OCI-LY7 (cell line): Measurements from ENCODE around the gene FAM13A. TPM values are rescaled to one million over a fixed set of nuclear protein-coding genes. Genes with fewer than 3 reads are reported as not detected.

Source experiments
- BruUV-seq: library from RNA; stranded (reverse); fragments of 400-500 nt; replicated peaks from 2 replicates; lab custom pipeline; 2021; lab: Mats Ljungman, UMichigan
- CTCF ChIA-PET: fragments of 300-600 bp; sonication (Branson Sonifier 250); formaldehyde crosslinking; loops from one replicate; lab custom pipeline; 2022; ENCODE audit warnings: antibody characterized with exemption; ENCODE audit not compliant: unreplicated experiment; lab: Charles Lee
- POLR2A ChIA-PET: fragments of 300-600 bp; sonication (Branson Sonifier 250); formaldehyde crosslinking; loops from one replicate; lab custom pipeline; 2022; ENCODE audit warnings: antibody characterized with exemption; lab: Charles Lee
- DNase-seq: peaks from one replicate; pipeline ENCODE4 v3.0.0-alpha.2; 2015; ENCODE audit warnings: low spot score
- H2AFZ ChIP-seq: fragments of 200-600 bp; sonication (generic), shearing (Covaris generic); 2 replicates; pipeline ENCODE4 v1.6.1; 2014; ENCODE audit warnings: mild to moderate bottlenecking, antibody characterized with exemption, low read length, moderate library complexity
- H3K27ac ChIP-seq: fragments of 200-600 bp; sonication (generic); 2 replicates; pipeline ENCODE4 v1.5.1; 2014; ENCODE audit warnings: mixed run types, low read depth, mild to moderate bottlenecking, moderate library complexity, low read length, inconsistent platforms; ENCODE audit not compliant: poor library complexity, severe bottlenecking
- H3K36me3 ChIP-seq: fragments of 200-600 bp; sonication (generic); 2 replicates; pipeline ENCODE4 v1.6.1; 2014; ENCODE audit warnings: mild to moderate bottlenecking, antibody characterized with exemption, low read length, moderate library complexity, mixed read lengths; ENCODE audit not compliant: insufficient read depth
- H3K4me1 ChIP-seq: fragments of 200-600 bp; sonication (generic); 2 replicates; pipeline ENCODE4 v1.5.1; 2014; ENCODE audit warnings: mild to moderate bottlenecking, low read length; ENCODE audit not compliant: insufficient read depth, poor library complexity, severe bottlenecking
- H3K4me2 ChIP-seq: fragments of 200-600 bp; sonication (generic); 2 replicates; pipeline ENCODE4 v1.6.1; 2014; ENCODE audit warnings: mild to moderate bottlenecking, low read length
- H3K4me3 ChIP-seq: fragments of 200-600 bp; sonication (generic); 2 replicates; pipeline ENCODE4 v1.5.1; 2014; ENCODE audit warnings: mild to moderate bottlenecking, low read depth, low read length; ENCODE audit not compliant: poor library complexity, severe bottlenecking
- H3K79me2 ChIP-seq: fragments of 200-600 bp; sonication (generic); 2 replicates; pipeline ENCODE4 v1.6.1; 2016; ENCODE audit warnings: low read depth, mild to moderate bottlenecking, low read length, moderate library complexity, mixed read lengths; ENCODE audit not compliant: insufficient read depth
- H3K9me2 ChIP-seq: fragments of 200-600 bp; sonication (generic); 2 replicates; pipeline ENCODE4 v1.6.1; 2016; ENCODE audit warnings: mild to moderate bottlenecking, low read length, mixed read lengths; ENCODE audit not compliant: insufficient read depth
- H3K9me3 ChIP-seq: fragments of 200-600 bp; sonication (generic); 2 replicates; pipeline ENCODE4 v1.6.1; 2014; ENCODE audit warnings: mild to moderate bottlenecking, mixed run types, low read length, mixed read lengths
- H4K20me1 ChIP-seq: fragments of 200-600 bp; sonication (generic); 2 replicates; pipeline ENCODE4 v1.6.1; 2014; ENCODE audit warnings: mild to moderate bottlenecking, antibody characterized with exemption, low read length, moderate library complexity, mixed read lengths; ENCODE audit not compliant: insufficient read depth
- CTCF ChIP-seq: fragments of 200-600 bp; sonication (generic); conservative IDR thresholded peaks from 2 replicates; pipeline ENCODE4 v1.5.1; 2014; ENCODE audit warnings: mild to moderate bottlenecking, antibody characterized with exemption, low read length, moderate library complexity, mixed read lengths
- EZH2phosphoT487 ChIP-seq: fragments of 200-600 bp; sonication (generic); IDR thresholded peaks from 2 replicates; pipeline ENCODE4 v1.6.1; 2018; ENCODE audit warnings: low read depth, borderline replicate concordance, mild to moderate bottlenecking, mixed run types, antibody characterized with exemption, low read length, moderate library complexity, mixed read lengths
- intact Hi-C: fragments of 100-400 bp; cut with micrococcal nuclease; formaldehyde crosslinking; loops from one replicate; pipeline ENCODE4 v1.10.0; 2022; ENCODE audit not compliant: unreplicated experiment
- total RNA-seq, 2 experiments: library from RNA; depleted of rRNA in 1 of 2; stranded (reverse); fragments of >200 nt in 1 of 2; shearing (Covaris generic) in 1 of 2; gene quantifications; 2 replicates each; pipeline ENCODE4 v1.2.3, GENCODE V29; 2014 to 2022

FAM13A gene
- total RNA-seq, 2 experiments from 2014 or later, result not detected

GRCh38 chr4:88878642-88879041, 178.3 kb downstream of the FAM13A start:
- no peak for DNase-seq
- Histone ChIP-seq H4K20me1 (no peaks in the 10 kb centered on the region), H3K9me3 (no peaks in the 10 kb centered on the region), H3K4me3 (no peak overlapping the region), H3K79me2 (no peaks in the 10 kb centered on the region), H3K4me1 (no peaks in the 10 kb centered on the region), H3K4me2 (no peak overlapping the region), H3K36me3 (no peaks in the 10 kb centered on the region), H2AFZ (no peak overlapping the region), H3K9me2 (no peaks in the 10 kb centered on the region), H3K27ac (no peak overlapping the region)
- ChIA-PET CTCF (no interaction called here), POLR2A (no interaction called here)
- intact Hi-C loops, result no loop called here
- no TSS peak for BruUV-seq
- TF ChIP-seq EZH2phosphoT487, result no peak
- TF ChIP-seq CTCF, result no peak

GRCh38 chr4:88870428-88870827, 186.6 kb downstream of the FAM13A start:
- no TSS peak for BruUV-seq
- Histone ChIP-seq H3K27ac (no peak overlapping the region), H2AFZ (no peak overlapping the region), H3K9me2 (no peaks in the 10 kb centered on the region), H3K36me3 (no peaks in the 10 kb centered on the region), H3K4me2 (no peak overlapping the region), H4K20me1 (no peaks in the 10 kb centered on the region), H3K4me3 (no peak overlapping the region), H3K9me3 (no peaks in the 10 kb centered on the region), H3K79me2 (no peaks in the 10 kb centered on the region), H3K4me1 (peaks cover 4% of the 10 kb centered on the region)
- no peak for DNase-seq
- no peak for TF ChIP-seq CTCF
- intact Hi-C loops, result no loop called here
- ChIA-PET CTCF (no interaction called here), POLR2A (no interaction called here)

- DNase-seq, result no peak
- H3K4me1 ChIP-seq, result peaks cover 4% of the 10 kb centered on the region
- TF ChIP-seq EZH2phosphoT487 (no peak), CTCF (no peak)
- H3K27ac ChIP-seq, result no peak overlapping the region
- BruUV-seq, result no TSS peak
- intact Hi-C loops, result no loop called here
- no peaks in the 10 kb centered on the region for H3K79me2 ChIP-seq
- H3K4me3 ChIP-seq, result no peak overlapping the region
- no peaks in the 10 kb centered on the region for H4K20me1 ChIP-seq
- H3K36me3 ChIP-seq, result no peaks in the 10 kb centered on the region
- no peak overlapping the region for H2AFZ ChIP-seq
- ChIA-PET CTCF (no interaction called here), POLR2A (interaction anchor here (0.7 kb wide), 1 partner anchor 9 kb away, joined by 3 read pairs; no protein-coding TSS in a partner anchor)
- no peaks in the 10 kb centered on the region for H3K9me2 ChIP-seq
- no peaks in the 10 kb centered on the region for H3K9me3 ChIP-seq
- no peak overlapping the region for H3K4me2 ChIP-seq
These were observed 188.5 kb downstream of the FAM13A start for GRCh38 chr4:88868510-88868909.
